ENCODE measurements around the gene PTPRJ. TPM values are rescaled to one million over a fixed set of nuclear protein-coding genes. Genes with fewer than 3 reads are reported as not detected.

PTPRJ gene
- total and polyA plus RNA-seq, 4 donors, result 4.1 to 24.7 (median 14.6) TPM

GRCh38 chr11:48083421-48083820 is 103.1 kb downstream of the PTPRJ start:
- Histone ChIP-seq H3K9me3 (ENCODE audit: control insufficient read depth in 4 of 4, low read length in 3 of 4) (no peaks in the 10 kb centered on the region), H3K36me3 (ENCODE audit: control insufficient read depth in 4 of 4, insufficient read depth in 3 of 4, low read depth in 1 of 4, low read length in 3 of 4) (no peaks in the 10 kb centered on the region), H3K9ac (ENCODE audit: low read depth in 1 of 2, low read length in 2 of 2) (no peak overlapping the region), H3K4me3 (ENCODE audit: low read depth in 1 of 3, low read length in 3 of 3) (no peak overlapping the region), H3K27ac (ENCODE audit: low read depth in 1 of 2, low read length in 2 of 2) (no peak overlapping the region), H3K4me1 (ENCODE audit: control insufficient read depth in 4 of 4, insufficient read depth in 4 of 4, low read length in 3 of 4) (peaks cover 12 to 47% (median 35%) of the 10 kb centered on the region in 4 donors), H3K27me3 (ENCODE audit: control insufficient read depth in 4 of 4, insufficient read depth in 4 of 4, low read length in 3 of 4) (no peaks in the 10 kb centered on the region)
- no peak for TF ChIP-seq JUND (IDR thresholded peaks at IDR 0.05)
- TF ChIP-seq TAF1 (conservative IDR thresholded peaks at IDR 0.05), result no peak
- no peak for TF ChIP-seq REST (IDR thresholded peaks at IDR 0.05)
- no peak for TF ChIP-seq SP1 (IDR thresholded peaks at IDR 0.05)
- TF ChIP-seq YY1 (IDR thresholded peaks at IDR 0.05), result no peak
- TF ChIP-seq CTCF (IDR thresholded peaks at IDR 0.05; ENCODE audit: low read depth, low read length, missing input control), result no peak
- no peak for TF ChIP-seq NR2F2 (IDR thresholded peaks at IDR 0.05)
- no peak for TF ChIP-seq GABPA (IDR thresholded peaks at IDR 0.05 in 1 of 2, conservative IDR thresholded peaks at IDR 0.05 in 1 of 2)
- TF ChIP-seq EGR1 (IDR thresholded peaks at IDR 0.05; ENCODE audit: low read depth in 2 of 2), result no peak
- TF ChIP-seq RAD21 (IDR thresholded peaks at IDR 0.05), result no peak
- no peak for TF ChIP-seq RXRA (IDR thresholded peaks at IDR 0.05)
- TF ChIP-seq HNF4A (conservative IDR thresholded peaks at IDR 0.05), result no peak
- no peak for TF ChIP-seq FOXA2 (IDR thresholded peaks at IDR 0.05)
- TF ChIP-seq FOXA1 (IDR thresholded peaks at IDR 0.05), result no peak
- no peak for TF ChIP-seq MAX (IDR thresholded peaks at IDR 0.05)
- no peak for TF ChIP-seq ZBTB33 (IDR thresholded peaks at IDR 0.05)
- no peak for TF ChIP-seq HNF4G (IDR thresholded peaks at IDR 0.05)
- TF ChIP-seq ATF3 (IDR thresholded peaks at IDR 0.05), result no peak
- no peak for DNase-seq (ENCODE audit: low spot score)

Measured in liver (tissue), 9 donors.